Hematopoietic multipotent progenitor cell treated with erythropoietin and hydrocortisone succinate and interleukin-3 and kit ligand, for 8 days (in vitro differentiated cells): ENCODE data around the gene WSB1.
"Not testable (repeated sequence)": the region's sequence is repeated elsewhere in the genome, so short reads cannot be mapped to it uniquely, and the experiment has no call there.

Source experiments
- DNase-seq: peaks from one replicate; pipeline ENCODE4 v3.0.0-alpha.2; 2015

Gene WSB1

DNA sequence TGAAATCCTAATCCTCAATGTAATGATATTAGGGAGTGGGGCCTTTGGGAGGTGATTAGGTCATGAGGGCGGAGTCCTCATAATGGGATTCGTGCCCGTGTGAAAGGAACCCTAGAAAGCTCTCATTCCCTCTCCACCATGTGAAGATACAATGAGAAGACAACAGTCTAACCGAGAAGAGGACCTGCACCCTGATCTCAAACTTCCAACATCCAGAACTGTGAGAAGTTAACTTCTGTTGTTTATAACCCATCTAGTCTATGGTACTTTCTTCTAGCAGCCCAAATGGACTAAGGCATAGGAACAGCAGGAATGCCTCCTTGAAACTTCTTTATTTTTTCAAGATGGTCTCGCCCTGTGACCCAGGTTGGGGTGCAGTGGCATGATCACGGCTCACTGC, 24.7 kb downstream of the WSB1 start:
- DNase-seq = no peak

GRCh38 chr17:27319541-27320221, 25.8 kb downstream of the WSB1 start:
- peak; percentile 86 for DNase-seq

- no peak for DNase-seq
These were observed 26.3 kb downstream of the WSB1 start for GRCh38 chr17:27320222-27320560.

DNA sequence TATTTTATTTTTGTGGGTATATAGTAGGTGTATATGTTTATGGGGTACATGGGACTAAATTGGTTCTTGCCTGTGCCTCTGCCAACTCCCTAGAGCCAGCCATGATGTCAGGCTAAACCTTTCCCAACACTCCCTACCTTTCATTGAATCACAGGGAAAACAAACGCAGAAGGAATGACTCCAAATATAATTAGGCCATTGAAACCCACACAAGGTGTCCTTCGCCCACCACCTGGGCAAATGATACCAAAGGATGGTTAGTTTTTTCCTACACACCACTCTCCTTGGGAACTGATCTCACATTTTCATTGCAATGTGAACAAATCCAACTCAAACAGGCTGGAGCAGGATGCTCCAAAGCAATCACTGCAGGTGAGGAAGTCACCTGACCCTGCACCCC, 27.5 kb downstream of the WSB1 start:
- no peak for DNase-seq

DNA sequence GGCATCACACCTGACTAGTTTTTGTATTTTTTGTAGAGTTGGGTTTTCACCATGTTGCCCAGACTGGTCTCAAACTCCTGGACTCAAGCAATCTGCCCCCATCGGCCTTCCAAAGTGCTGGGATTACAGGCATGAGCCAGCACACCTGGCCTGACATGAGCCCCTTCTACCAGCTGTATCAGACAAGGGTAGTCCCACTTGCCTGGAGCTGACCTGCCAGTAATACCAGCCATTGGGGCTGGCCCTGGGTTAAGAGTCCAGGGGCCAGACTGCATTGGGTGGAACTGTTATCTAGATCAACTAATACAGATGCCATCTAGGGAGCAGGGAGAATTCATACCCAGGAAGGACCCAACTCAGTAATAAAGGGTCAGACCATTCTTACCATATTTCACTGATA, 28.1 kb downstream of the WSB1 start:
- DNase-seq = no peak

DNA sequence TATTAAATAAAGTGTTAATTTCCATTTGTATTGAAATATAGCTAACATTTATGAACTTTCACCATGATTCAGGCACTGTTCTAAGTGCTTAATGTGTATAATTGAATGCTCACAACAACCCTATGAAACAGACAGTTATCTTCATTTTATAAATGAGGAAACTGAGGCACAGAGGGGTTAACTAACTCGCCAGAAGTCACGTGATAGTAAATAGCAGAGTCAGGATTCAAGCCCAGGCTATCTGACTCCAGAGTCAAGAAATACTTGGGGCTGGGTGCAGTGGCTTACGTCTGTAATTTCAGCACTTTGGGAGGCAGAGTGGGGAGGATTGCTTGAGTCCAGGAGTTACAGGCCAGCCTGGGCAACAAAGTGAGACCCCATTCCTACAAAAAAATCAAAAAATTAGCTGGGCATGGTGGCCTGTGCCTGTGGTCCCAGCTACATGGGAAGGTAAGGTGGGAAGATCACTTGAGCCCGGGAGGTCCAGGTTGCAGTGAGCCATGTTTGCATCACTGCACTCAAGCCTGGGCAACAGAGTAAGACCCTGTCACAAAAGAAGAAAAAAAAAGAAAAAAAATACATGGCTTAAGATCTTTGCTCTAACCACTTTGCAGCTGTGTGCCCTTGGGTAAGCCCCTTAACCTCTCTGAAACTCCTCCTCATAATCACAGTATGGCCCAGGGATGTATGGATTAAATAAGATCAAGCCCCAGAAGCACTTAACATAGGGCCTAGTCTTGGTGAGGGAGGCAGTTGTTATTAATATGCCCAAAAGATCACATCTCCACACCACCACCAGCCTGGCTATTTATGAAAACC, 29.0 kb downstream of the WSB1 start:
- DNase-seq = no peak

DNA sequence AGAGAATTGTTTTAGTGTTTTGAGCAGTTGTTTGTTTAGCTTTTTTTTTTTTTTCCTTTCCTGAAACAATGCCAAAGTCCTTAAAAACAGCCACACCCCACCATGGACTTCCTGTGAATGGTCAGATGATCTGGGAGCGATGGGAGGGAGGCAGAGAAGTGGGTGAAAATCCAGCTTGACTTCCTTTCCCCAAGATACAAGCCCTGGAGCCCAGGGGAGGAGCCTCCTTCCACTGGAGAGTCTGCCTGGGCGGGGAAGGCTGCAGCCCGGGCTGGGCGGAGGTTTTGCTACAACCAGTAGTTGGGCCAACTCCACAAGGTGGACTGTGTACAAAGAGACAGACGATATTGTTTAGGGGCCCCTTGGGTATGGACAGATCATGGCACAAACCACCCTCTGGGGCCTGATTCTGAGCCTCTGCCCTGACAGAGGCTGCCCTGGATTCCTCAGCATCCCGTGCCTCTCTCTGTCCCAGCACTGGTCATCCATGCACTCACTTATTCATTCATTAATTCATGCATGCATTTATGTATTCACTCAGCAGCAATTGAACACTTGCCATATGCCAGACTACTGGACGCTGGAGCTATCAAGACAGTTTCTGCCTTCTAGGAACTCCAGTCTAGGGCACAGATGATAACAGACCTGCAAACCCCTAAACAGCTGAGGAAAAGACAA, 29.8 kb downstream of the WSB1 start:
- peak; percentile 49 for DNase-seq

DNA sequence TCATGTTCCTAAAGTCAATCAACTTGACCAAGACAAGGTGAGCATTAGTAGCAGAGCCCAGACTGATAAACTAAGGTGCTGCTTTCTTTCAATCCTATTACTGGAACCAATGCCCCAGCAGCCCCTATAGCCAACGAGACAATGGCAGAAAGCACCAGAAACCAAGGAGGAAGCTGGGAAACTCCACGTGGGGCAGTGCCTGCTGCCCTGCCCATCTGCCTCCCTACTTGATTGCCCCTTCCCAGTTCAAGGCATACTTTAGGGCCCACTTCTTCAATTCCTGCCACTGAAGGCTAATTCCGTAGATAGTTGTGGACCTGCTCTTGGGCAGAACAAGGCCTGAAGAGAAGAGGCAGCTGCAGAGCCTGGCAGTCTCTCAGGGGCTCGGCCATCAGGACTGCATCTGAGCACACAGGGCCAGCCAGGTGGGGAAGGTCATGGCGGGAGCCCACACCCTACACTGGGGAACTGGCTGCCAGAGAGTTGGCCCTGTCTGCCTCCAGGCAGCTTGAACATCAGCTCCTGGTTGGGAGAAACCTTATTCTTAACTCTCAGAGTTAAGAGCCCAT, 30.9 kb downstream of the WSB1 start:
- DNase-seq = no peak

DNA sequence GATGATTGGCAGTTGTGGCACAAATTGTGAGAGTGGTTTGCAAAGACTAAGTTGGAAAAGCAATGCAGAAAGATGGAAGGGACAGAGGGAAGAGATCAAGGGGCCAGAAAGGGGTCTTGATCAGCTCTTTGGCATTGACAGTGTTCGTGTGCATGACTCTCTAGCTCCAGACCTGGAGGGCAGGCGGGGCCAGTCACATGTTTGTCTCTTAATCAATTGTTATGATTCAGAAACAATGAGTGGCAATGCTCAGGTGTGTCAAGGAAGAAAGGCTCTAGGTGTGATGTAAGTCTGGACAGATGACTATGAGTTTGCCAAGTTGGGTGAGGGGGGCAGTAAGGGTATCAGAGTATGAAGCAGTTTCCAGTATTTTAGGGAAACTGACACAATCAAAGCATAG, 32.1 kb downstream of the WSB1 start:
- DNase-seq = no peak

GRCh38 chr17:27326585-27326984, 32.7 kb downstream of the WSB1 start:
- DNase-seq = no peak

- no peak for DNase-seq
These were observed 33.5 kb downstream of the WSB1 start for GRCh38 chr17:27327397-27327796.

DNA sequence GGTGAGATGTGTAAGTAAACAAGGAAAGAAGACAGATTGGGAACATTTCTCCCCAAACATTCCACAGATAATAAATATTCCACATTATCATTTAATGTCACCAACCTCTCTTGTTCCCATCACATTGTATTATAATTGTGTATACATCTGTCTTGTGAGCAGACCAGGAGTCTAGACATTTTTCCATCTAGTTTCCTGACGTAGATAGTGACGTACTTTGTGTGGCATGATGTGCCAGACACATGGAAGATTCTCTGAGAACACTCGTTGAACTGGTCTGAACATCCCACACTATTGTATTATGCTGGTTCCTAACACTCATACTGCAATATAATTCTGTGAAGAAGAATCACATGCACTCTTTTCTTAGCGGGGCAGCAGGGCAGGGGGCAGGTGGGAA, 34.0 kb downstream of the WSB1 start:
- DNase-seq = no peak

DNA sequence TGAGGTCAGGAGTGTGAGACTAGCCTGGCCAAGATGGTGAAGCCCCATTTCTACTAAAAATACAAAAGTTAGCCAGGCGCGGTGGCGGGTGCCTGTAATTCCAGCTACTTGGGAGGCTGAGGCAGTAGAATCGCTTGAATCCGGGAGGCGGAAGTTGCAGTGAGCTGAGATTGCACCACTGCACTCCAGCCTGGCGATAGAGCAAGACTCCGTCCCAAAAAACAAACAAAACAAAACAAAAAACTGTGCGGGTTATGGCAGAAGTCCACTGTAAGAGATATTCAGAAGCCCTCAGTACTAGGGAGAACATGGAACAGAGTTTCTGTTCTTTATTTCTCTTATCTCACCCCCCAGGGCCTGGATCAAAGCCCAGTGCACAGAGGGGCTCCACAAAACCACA, 34.8 kb downstream of the WSB1 start:
- not testable (repeated sequence) for DNase-seq

DNA sequence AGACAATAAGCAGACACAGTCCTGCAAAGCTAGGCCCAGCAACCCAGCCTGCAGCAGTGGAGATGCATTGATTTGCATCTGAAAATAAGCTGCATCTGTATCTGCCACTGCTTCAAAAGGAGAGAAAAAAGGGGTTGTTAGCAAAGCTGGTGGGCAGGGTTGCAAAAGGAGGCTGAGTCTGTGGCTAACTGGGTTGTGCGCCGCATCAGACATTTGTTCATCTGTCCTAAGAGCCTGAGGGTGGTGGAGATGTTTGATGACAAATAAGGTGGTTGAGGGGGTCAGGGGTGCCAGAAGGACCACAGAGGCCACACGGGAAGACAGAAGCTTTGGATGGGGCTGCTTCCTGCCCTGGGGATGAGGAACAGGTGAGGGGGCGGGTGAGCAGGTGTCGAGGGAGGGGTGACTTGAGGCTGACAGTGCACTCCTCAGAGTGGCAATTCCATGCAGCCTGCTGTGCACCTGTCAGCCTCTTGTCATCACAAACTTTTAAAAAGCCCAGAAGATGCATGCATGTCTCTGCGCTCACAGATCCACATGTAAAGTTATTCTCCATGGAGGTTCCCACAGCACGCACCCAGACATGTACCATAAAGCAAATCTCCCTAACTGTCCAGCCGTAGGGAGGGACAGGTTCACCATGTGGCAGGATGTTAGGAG, 35.4 kb downstream of the WSB1 start:
- DNase-seq = no peak

DNA sequence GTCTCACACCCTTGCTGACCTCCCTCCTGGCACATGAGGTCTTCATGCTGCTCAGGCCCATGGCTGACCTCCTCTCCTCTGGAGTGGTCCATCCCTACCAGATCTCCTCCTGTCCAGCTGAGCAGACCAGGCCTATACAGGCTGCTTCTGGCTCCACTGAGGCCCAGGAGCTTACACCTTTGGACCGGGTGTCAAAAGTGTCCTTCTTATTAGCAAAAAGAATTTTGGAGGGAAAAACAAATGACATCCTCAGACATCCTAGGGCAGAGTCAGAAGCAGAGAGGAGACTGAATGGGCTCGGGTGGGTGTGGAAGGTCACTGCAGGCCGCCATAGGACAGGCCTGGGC, 38.1 kb downstream of the WSB1 start:
- no peak for DNase-seq

GRCh38 chr17:27332485-27333409, 38.8 kb downstream of the WSB1 start:
- DNase-seq = peak; percentile 96

- no peak for DNase-seq
These were observed 39.6 kb downstream of the WSB1 start for GRCh38 chr17:27333410-27333980.

- no peak for DNase-seq
These were observed 42.3 kb downstream of the WSB1 start for GRCh38 chr17:27336184-27336583.

GRCh38 chr17:27338536-27338985, 44.6 kb downstream of the WSB1 start:
- no peak for DNase-seq

GRCh38 chr17:27339198-27339835, 45.4 kb downstream of the WSB1 start:
- DNase-seq = no peak
